ENCODE results near the gene RNU6-8. TPM values are rescaled to one million over a fixed set of nuclear protein-coding genes. Genes with fewer than 3 reads are reported as not detected.

Gene RNU6-8
- total RNA-seq, 2 experiments from 2014 or later = not detected

DNA sequence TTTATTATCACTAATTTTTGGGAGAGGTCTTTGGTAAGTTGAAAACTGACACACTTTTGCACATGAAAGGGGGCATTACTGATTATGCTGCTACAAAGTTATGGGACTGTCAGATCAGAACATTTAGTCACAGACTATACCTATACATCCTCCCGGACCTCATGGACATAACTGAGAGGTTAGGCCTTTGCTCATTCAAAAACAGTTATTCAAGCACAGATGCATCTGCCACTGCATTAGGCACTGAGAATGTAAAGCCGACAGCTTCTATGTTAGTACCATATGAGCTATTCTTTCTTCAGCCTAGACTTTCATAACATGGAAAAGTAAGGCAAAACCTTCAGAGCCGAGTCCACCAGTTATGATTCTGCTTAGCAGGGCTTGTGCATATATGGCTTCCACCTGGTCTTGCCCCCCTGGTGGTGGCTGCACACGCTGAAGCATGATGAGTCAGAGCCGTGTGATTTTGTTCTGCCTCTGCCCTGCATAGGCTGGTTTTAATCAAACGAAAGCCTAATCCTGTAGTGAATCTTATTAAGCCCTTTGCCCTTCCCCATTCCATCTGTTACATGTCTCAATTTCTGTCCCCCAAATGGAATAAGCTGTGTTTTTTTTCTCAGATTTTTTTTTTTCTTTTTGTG is 21.8 kb upstream of the RNU6-8 start:
- Mint-ChIP-seq H3K4me3 (no peak overlapping the region), H3K36me3 (ENCODE audit: low read depth) (no peaks in the 10 kb centered on the region), H3K27me3 (peaks cover 2% of the 10 kb centered on the region), H3K4me1 (ENCODE audit: low read depth) (no peaks in the 10 kb centered on the region), H3K27ac (no peak overlapping the region), H3K9me3 (no peaks in the 10 kb centered on the region)
- CTCF ChIA-PET = interaction anchor here (0.6 to 2.2 kb wide), 9 partner anchors 13 to 155 kb away, joined by 3 to 7 read pairs (median 4); no protein-coding TSS in a partner anchor
- POLR2A ChIA-PET = interaction anchor here (1.0 kb wide), 1 partner anchor 15 kb away, joined by 4 read pairs; no protein-coding TSS in a partner anchor
- intact Hi-C loops (cut with micrococcal nuclease) = no loop called here
- peak; percentile 39 for TF ChIP-seq CTCF (IDR thresholded peaks at IDR 0.05)
- peak; percentile 82 for ATAC-seq
- DNase-seq = peak; percentile 48

- no peaks in the 10 kb centered on the region for H3K9me3 Mint-ChIP-seq
- DNase-seq = peak; percentile 16
- H3K4me3 Mint-ChIP-seq = no peak overlapping the region
- intact Hi-C loops (cut with micrococcal nuclease) = no loop called here
- peaks cover 4% of the 10 kb centered on the region for H3K4me1 Mint-ChIP-seq (ENCODE audit: low read depth)
- CTCF ChIA-PET = no interaction called here
- H3K36me3 Mint-ChIP-seq (ENCODE audit: low read depth) = peaks cover 3% of the 10 kb centered on the region
- POLR2A ChIA-PET = no interaction called here
- peaks cover 5% of the 10 kb centered on the region for H3K27me3 Mint-ChIP-seq
- no peak for TF ChIP-seq CTCF (IDR thresholded peaks at IDR 0.05)
- H3K27ac Mint-ChIP-seq = no peak overlapping the region
- ATAC-seq = peak; percentile 66
Observed at GRCh38 chr14:32217301-32217700, 14.2 kb upstream of the RNU6-8 start.

DNA sequence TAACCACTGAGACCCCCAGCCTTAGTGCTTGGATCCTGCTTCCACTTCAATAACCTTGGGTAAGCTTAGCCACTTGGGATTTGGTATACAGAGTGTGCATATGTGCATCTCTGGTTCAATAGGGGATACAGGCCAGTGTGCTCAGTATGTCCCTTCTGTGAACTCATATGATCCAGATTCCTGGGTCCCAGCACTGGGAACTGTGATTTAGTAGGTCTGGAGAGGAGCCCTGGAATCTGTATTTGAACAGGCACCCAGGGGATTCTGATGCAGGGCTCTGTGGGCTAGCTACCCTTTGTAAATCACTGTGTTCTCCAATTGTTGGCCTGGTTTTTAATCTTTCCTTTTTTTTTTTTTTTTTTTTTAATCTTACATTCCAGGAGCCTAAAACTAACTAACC is 9.8 kb upstream of the RNU6-8 start:
- Mint-ChIP-seq H3K36me3 (ENCODE audit: low read depth) (peaks cover 3% of the 10 kb centered on the region), H3K4me1 (ENCODE audit: low read depth) (peaks cover 4% of the 10 kb centered on the region), H3K9me3 (no peaks in the 10 kb centered on the region), H3K27ac (no peak overlapping the region), H3K27me3 (peaks cover 4% of the 10 kb centered on the region), H3K4me3 (no peak overlapping the region)
- ChIA-PET POLR2A (no interaction called here), CTCF (no interaction called here)
- ATAC-seq = no peak
- intact Hi-C loops (cut with micrococcal nuclease) = no loop called here
- no peak for DNase-seq
- TF ChIP-seq CTCF (IDR thresholded peaks at IDR 0.05) = no peak

DNA sequence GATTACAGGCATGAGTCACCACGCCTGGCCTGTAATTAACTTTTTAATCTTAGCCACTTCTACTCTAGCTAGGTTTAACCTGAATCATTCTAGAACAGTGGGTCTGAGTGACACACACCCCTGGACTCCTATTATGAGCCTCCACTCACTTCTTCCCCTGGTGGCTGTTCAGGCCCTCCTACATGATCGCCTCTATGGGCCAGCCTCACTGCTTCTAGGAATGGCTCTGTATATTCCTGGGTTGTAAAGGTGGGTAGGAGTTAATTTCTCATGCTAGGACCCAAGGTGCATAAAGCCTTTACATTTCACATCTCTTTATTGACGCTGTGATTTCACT is 8.0 kb upstream of the RNU6-8 start:
- intact Hi-C loops (cut with micrococcal nuclease) = no loop called here
- Mint-ChIP-seq H3K27me3 (peaks cover 4% of the 10 kb centered on the region), H3K4me1 (ENCODE audit: low read depth) (peaks cover 8% of the 10 kb centered on the region), H3K9me3 (no peaks in the 10 kb centered on the region), H3K36me3 (ENCODE audit: low read depth) (peaks cover 3% of the 10 kb centered on the region), H3K4me3 (no peak overlapping the region), H3K27ac (no peak overlapping the region)
- no peak for DNase-seq
- no peak for TF ChIP-seq CTCF (IDR thresholded peaks at IDR 0.05)
- ChIA-PET POLR2A (no interaction called here), CTCF (interaction anchor here (1.1 kb wide), 1 partner anchor 48 kb away, joined by 3 read pairs; no protein-coding TSS in a partner anchor)
- ATAC-seq = no peak

GRCh38 chr14:32209471-32209870 is 6.4 kb upstream of the RNU6-8 start:
- DNase-seq (no peak), ATAC-seq (no peak)
- ChIA-PET POLR2A (no interaction called here), CTCF (interaction anchor here (1.3 to 1.4 kb wide), 2 partner anchors 10 to 43 kb away, joined by 4 to 6 read pairs; no protein-coding TSS in a partner anchor)
- Mint-ChIP-seq H3K4me1 (ENCODE audit: low read depth) (peaks cover 16% of the 10 kb centered on the region), H3K36me3 (ENCODE audit: low read depth) (no peaks in the 10 kb centered on the region), H3K27ac (no peak overlapping the region), H3K9me3 (no peaks in the 10 kb centered on the region), H3K4me3 (no peak overlapping the region), H3K27me3 (peaks cover 4% of the 10 kb centered on the region)
- intact Hi-C loops (cut with micrococcal nuclease) = no loop called here
- no peak for TF ChIP-seq CTCF (IDR thresholded peaks at IDR 0.05)
